ENCODE results near the gene RBM15.

DNA sequence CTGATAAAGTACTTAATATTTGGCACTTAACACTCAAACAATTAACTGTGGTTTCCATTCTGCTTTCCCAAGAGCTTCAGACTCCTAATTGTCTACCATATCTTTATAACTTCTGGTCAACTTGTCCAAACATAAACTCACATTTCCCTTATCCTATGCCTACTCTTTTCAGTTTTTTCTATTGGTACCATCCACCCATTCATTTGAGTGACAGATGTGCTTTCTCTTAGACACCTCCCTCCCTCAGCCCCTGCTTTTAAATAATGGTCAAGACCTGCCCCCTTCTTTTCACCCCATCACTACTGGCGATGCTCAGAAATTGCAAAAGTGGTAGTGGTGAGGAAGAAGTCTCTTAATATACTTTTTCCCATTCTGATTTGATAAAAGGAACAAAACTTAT lies 46.2 kb downstream of the RBM15 start:
- no peak for TF ChIP-seq CTCF (IDR thresholded peaks at IDR 0.05; ENCODE audit: extremely low read depth in 1 of 2, insufficient read depth in 1 of 2, low read depth in 1 of 2, low read length in 2 of 2)
- TF ChIP-seq EZH2 (IDR thresholded peaks at IDR 0.05; ENCODE audit: borderline replicate concordance, low read depth, low read length, severe bottlenecking), result no peak
- TF ChIP-seq POLR2A (IDR thresholded peaks at IDR 0.05; ENCODE audit: low read depth, low read length), result no peak
- no peak for TF ChIP-seq JUN (IDR thresholded peaks at IDR 0.05; ENCODE audit: borderline replicate concordance, insufficient read depth, insufficient read length, low read depth)
- no peak for TF ChIP-seq GATA2 (IDR thresholded peaks at IDR 0.05; ENCODE audit: insufficient read depth, insufficient read length, low read depth, low read length)
- no peak for TF ChIP-seq POLR2AphosphoS5 (IDR thresholded peaks at IDR 0.05; ENCODE audit: insufficient read depth, low read depth, low read length)
- no peak for TF ChIP-seq MYC (IDR thresholded peaks at IDR 0.05; ENCODE audit: low read depth, low read length)
- TF ChIP-seq, protein P1, sequence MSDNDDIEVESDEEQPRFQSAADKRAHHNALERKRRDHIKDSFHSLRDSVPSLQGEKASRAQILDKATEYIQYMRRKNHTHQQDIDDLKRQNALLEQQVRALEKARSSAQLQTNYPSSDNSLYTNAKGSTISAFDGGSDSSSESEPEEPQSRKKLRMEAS (IDR thresholded peaks at IDR 0.05; ENCODE audit: insufficient read depth, insufficient read length), result no peak

All from endothelial cell of umbilical vein (primary cell).